Endothelial cell (in vitro differentiated cells): Measurements from ENCODE around the gene POLA1. TPM values are rescaled to one million over a fixed set of nuclear protein-coding genes. Genes with fewer than 3 reads are reported as not detected.
A peak's percentile ranks its signal among the peaks of the same experiment; 100 is the strongest.

Experiments
- DNase-seq: peaks from one replicate; pipeline ENCODE4 v3.0.0; 2021; ENCODE audit warnings: low spot score
- H3K27ac Mint-ChIP-seq: one replicate; pipeline ENCODE4 v1.8.0; 2021; ENCODE audit warnings: mixed read lengths, inconsistent platforms; ENCODE audit not compliant: unreplicated experiment
- H3K27me3 Mint-ChIP-seq: one replicate; pipeline ENCODE4 v1.8.0; 2021; ENCODE audit warnings: mild to moderate bottlenecking, moderate library complexity, mixed read lengths, inconsistent platforms; ENCODE audit not compliant: unreplicated experiment
- H3K36me3 Mint-ChIP-seq: one replicate; pipeline ENCODE4 v1.8.0; 2021; ENCODE audit warnings: mild to moderate bottlenecking, low read depth, mixed read lengths, inconsistent platforms; ENCODE audit not compliant: unreplicated experiment
- H3K4me1 Mint-ChIP-seq: one replicate; pipeline ENCODE4 v1.8.0; 2021; ENCODE audit warnings: mild to moderate bottlenecking, mixed read lengths, inconsistent platforms; ENCODE audit not compliant: unreplicated experiment
- H3K4me3 Mint-ChIP-seq: one replicate; pipeline ENCODE4 v1.8.0; 2021; ENCODE audit warnings: mild to moderate bottlenecking, mixed read lengths, inconsistent platforms; ENCODE audit not compliant: unreplicated experiment
- H3K9me3 Mint-ChIP-seq: one replicate; pipeline ENCODE4 v1.8.0; 2021; ENCODE audit warnings: mixed read lengths, inconsistent platforms; ENCODE audit not compliant: unreplicated experiment
- CTCF ChIP-seq: fragments of 200-600 bp; sonication (generic); IDR thresholded peaks from one replicate; pipeline ENCODE4 v1.5.0; 2021; ENCODE audit warnings: antibody characterized with exemption; ENCODE audit not compliant: unreplicated experiment
- total RNA-seq: library from RNA; stranded (reverse); fragmentation: NEBNext Ultra II Directional; extraction: Animal tissue kit (Norgen Biotek cat#: 25700); gene quantifications from one replicate; pipeline ENCODE4 v1.2.1, GENCODE V29; 2021; ENCODE audit not compliant: unreplicated experiment

The POLA1 gene
- total RNA-seq, 1 donor from 2014 or later, result 12.9 TPM

- Mint-ChIP-seq H3K4me3 (no peak overlapping the region), H3K27me3 (peaks cover 2% of the 10 kb centered on the region), H3K4me1 (no peaks in the 10 kb centered on the region), H3K27ac (no peak overlapping the region), H3K36me3 (no peaks in the 10 kb centered on the region), H3K9me3 (no peaks in the 10 kb centered on the region)
- no peak for TF ChIP-seq CTCF
- no peak for DNase-seq
Observed at GRCh38 chrX:24833695-24834094, 140.0 kb downstream of the POLA1 start.

GRCh38 chrX:24837966-24838365 is 144.2 kb downstream of the POLA1 start:
- DNase-seq, result no peak
- H3K27ac Mint-ChIP-seq, result no peak overlapping the region
- H3K9me3 Mint-ChIP-seq, result no peaks in the 10 kb centered on the region
- no peaks in the 10 kb centered on the region for H3K4me1 Mint-ChIP-seq
- TF ChIP-seq CTCF, result no peak
- no peaks in the 10 kb centered on the region for H3K27me3 Mint-ChIP-seq
- no peak overlapping the region for H3K4me3 Mint-ChIP-seq
- H3K36me3 Mint-ChIP-seq, result no peaks in the 10 kb centered on the region

GRCh38 chrX:24838629-24839028 is 144.9 kb downstream of the POLA1 start:
- no peaks in the 10 kb centered on the region for H3K9me3 Mint-ChIP-seq
- peak; percentile 61 for TF ChIP-seq CTCF
- H3K36me3 Mint-ChIP-seq, result no peaks in the 10 kb centered on the region
- no peaks in the 10 kb centered on the region for H3K4me1 Mint-ChIP-seq
- H3K4me3 Mint-ChIP-seq, result no peak overlapping the region
- peak; percentile 3 for DNase-seq
- H3K27ac Mint-ChIP-seq, result no peak overlapping the region
- H3K27me3 Mint-ChIP-seq, result no peaks in the 10 kb centered on the region

GRCh38 chrX:24839331-24839730 is 145.6 kb downstream of the POLA1 start:
- H3K27ac Mint-ChIP-seq, result no peak overlapping the region

GRCh38 chrX:24842486-24842885 is 148.8 kb downstream of the POLA1 start:
- no peak for TF ChIP-seq CTCF
- H3K9me3 Mint-ChIP-seq, result no peaks in the 10 kb centered on the region
- H3K27ac Mint-ChIP-seq, result no peak overlapping the region
- no peak for DNase-seq
- H3K36me3 Mint-ChIP-seq, result no peaks in the 10 kb centered on the region
- H3K4me3 Mint-ChIP-seq, result no peak overlapping the region
- no peaks in the 10 kb centered on the region for H3K27me3 Mint-ChIP-seq
- no peaks in the 10 kb centered on the region for H3K4me1 Mint-ChIP-seq

More at GRCh38 chrX:24839331-24839730, 145.6 kb downstream of the POLA1 start:
- no peak for DNase-seq
- H3K4me3 Mint-ChIP-seq, result no peak overlapping the region
- H3K9me3 Mint-ChIP-seq, result no peaks in the 10 kb centered on the region
- TF ChIP-seq CTCF, result no peak
- H3K4me1 Mint-ChIP-seq, result no peaks in the 10 kb centered on the region
- H3K27me3 Mint-ChIP-seq, result no peaks in the 10 kb centered on the region
- H3K36me3 Mint-ChIP-seq, result no peaks in the 10 kb centered on the region
